GM11168 (cell line): ENCODE data around the gene SDC4.

Experiments
- in situ Hi-C: fragments of 300-500 bp; cut with MboI; formaldehyde crosslinking; loops from one replicate; pipeline ENCODE4 v1.12.0; 2022; ENCODE audit warnings: low sequenced_read_pairs; ENCODE audit not compliant: unreplicated experiment

SDC4 gene

DNA sequence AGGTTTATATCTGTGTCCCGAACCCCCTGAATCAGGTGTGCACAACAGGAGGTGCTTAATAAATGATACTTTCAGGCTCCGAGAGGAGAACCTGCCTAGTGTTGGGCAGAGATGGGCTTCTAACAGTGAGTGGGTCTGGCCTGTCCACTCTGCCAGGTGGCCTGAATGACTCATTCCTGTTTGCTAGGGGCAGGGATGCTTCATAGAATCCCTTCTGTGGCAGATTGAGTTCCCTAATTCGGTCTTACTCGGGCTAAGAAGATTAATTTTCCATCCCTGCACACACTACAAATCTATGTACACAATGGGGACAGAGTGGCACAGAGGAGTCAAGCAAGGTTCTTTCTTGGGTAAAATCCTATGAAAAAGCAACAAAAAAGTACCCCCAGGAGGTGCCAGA is 19.8 kb downstream of the SDC4 start:
- in situ Hi-C loops, result no loop called here

DNA sequence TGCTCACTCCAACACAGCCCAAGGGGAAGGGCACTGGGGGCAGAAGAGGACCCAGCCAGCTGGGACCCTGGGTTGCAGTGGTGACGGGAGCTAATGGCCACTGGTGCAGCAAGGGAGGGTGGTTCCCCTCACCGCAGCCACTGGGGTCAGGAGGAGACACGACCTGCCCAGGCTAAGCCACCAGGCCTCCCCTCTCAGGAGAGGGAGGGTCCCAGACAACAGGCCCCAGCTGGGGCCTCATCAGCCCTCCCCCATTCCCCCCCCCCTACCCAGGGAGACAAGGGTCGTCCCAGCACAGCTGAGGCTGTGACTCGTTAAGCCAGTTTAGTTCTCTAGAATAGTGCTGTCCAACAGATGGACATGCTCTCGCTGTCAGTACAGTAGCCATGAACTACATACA is 22.9 kb downstream of the SDC4 start:
- in situ Hi-C loops, result no loop called here

DNA sequence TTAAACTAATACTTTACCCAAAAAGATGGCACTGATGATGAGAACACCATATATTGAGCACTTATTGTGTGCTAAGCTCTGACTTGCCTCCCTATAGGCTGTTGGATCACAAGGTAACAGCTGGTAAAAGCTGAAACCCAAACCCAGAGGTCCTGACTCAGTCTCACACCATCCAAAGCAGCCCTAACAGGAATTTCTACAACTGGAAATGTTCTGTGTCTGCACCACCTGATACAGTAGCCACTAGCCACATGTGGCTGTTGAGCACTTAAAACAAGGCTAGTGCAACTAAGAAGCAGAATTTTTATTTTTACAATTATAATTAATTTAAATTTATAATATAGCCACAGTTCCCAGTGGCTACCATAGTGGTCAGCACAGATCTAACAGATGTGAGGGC is 24.5 kb downstream of the SDC4 start:
- in situ Hi-C loops, result no loop called here

DNA sequence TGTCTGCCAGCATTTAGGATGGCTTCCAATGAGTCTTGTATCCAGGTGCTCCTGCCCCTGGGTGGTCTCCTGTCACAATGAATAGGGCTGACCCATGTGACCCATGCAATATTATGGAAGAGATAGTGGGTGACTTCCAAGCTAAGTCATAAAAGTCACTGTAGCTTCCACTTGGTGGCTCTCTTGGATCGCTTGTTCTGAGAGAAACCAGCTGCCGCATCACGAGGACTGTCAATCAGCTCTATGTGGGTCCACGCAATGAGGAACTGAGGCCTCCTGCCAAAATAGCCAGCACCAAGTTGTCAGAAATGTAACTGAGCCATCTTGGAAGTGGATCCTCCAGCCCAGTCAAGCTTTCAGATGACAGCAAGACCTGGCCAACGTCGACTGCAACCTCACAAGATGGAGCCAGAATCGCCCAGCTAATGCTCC is 25.3 kb downstream of the SDC4 start:
- in situ Hi-C loops, result no loop called here

DNA sequence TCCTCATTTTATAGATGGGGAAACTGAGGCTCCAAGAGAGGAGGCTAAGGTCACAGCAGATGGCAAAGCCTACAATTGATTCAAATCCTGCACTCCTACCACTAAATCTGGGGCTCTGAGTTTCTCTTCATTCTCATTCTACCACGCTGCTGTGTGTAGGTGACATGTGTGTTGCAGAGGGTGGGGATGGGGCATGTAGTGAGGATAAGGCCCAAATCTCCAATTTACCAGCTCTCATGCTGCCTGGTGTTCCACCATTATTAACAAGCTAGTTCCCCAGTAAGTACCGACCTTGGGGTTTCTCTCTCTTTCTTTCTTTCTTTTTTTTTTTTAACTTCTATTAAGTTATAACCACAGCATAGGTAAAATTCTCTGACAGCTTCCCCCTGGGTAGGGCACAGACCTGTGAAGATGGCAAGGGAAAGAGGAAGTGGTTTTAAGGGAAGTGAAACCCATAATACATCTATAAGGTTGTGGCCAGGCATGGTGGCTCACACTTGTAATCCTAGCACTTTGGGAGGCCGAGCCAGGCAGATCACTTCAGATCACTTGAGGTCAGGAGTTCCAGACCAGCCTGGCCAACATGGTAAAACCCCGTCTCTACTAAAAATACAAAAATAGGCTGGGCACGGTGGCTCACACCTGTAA is 27.2 kb downstream of the SDC4 start:
- in situ Hi-C loops, result no loop called here

DNA sequence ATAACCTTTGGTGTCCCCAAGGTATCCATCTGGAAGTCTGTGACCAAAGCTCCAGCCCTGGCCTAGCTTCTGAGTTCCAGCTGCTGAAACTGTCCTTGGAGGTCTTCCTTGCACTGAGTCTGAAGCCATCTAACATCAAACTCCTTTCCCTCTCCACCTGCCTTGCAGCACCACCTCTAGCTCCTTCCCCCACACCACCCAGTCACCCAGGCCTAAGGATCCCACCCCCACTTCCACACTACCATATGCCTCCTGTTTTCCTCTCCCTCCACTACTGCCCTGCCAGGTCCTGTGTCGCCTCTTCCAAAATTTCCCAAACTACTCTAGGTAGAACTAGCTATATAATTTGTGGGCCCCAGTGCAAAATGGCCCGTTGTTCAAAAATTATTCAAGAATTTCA is 29.3 kb downstream of the SDC4 start:
- in situ Hi-C loops, result no loop called here

DNA sequence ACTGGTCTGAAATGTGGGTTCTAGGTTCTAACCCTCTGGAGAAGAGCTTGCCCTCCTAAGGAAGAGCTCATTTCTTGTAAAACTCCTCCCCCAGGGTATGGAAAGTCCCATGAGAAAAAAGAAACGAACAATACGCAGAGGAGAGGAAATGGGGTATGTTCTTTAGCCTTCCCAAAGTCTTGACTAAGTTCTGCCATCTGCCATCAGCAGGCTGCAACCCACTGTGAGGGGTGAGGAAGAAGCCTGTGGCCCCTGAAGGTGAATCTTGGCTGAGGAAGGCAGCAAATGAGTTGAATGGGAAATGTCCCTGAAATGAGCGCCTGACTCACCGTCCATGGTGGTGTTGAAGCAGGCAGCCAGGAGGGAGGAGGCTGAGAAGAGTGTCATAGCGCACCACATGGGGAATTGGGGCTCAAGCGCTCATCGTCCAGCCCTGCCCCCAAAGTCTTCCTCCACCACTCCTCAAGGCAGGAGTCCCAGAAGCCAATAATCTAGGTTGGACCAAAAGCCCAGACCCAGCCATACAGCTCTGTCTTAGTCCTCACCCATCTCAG is 29.8 kb downstream of the SDC4 start:
- in situ Hi-C loops, result no loop called here

DNA sequence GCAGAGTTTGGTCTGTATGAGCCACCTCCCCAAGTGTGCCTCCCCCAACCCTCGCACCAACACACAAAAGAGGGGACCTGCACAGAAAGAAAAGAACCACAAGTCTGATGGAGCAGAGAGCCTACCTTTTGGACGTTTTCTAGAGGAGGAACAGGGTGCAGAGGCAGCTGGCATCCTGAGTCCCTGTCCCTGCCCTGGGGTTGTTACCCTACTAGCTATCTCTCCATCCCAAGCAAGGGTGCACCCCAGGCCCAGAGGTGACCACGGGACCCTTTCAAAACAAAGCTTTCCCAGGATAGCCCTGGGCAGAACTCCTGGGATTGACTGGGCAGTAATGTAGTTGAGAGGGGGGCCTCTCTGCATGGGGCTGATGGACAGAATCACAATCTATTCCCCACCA is 30.4 kb downstream of the SDC4 start:
- in situ Hi-C loops, result no loop called here

DNA sequence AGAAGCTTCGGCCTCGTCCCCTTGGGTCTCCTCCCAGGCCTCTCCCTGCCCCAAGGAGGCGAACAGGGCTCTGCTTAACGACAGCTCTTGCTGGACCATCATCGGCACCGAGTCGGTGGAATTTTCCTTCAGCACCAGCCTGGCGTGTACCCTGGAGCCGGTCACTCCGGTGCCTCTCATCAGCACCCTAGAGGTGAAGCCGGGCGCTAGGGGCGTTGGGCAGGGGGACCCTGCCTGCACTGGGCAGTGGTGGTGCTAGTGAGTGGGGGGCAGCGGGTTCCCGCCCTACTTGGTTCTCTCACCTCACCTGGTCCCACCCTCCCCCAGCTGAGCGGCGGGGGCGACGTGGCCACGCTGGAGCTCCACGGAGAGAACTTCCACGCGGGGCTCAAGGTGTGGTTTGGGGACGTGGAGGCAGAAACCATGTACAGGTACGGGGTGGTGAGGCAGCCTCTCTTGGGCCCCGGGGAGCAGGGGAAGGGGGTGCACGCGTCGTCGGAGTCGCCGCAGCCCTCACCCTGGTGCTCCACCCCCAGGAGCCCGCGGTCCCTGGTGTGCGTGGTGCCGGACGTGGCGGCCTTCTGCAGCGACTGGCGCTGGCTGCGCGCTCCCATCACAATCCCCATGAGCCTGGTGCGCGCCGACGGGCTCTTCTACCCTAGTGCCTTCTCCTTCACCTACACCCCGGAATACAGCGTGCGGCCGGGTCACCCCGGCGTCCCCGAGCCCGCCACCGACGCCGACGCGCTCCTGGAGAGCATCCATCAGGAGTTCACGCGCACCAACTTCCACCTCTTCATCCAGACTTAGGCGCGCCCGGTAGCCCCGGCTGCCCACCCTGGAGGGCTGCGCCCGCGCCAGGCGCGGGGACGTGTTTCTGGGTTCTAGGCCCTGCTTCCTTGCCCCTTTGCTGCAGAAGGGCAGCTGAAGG is 31.8 kb downstream of the SDC4 start:
- in situ Hi-C loops, result no loop called here

DNA sequence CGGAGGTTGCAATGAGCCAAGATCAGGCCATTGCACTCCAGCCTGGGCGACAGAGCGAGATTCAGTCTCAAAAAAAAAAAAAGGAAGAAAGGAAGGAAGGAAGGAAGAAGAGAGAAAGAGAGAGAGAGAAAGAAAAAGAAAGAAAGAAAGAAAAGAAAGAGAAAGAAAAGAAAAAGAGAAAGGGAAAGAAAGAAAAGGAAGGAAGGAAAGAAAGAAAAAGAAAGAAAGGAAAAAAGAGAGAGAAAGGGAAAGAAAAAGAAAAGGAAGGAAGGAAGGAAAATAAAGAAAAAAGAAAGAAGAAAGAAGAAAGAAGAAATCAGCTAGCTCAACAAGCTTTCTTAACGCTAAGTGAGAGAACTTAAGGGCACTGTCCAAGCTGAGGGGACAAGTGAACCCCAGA is 32.6 kb downstream of the SDC4 start:
- in situ Hi-C loops, result no loop called here

DNA sequence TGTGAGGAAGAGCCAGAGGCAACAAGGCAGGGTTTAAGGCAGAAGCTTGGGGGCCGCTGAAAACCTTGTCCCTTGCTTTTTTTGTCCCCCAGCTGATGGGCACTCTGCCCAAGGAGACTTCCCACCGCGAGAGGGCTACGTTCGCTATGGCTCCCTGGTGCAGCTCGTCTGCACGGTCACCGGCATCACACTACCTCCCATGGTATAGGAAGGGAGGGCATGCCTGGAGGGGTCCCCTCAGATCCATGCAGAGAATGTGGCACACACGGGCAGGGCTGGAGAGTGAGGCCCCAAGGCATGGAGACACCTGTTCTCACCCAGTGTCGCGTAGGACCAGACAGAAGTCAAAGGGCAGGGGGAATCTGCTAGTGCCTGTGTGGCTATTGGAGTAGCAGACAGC is 34.3 kb downstream of the SDC4 start:
- in situ Hi-C loops, result no loop called here

DNA sequence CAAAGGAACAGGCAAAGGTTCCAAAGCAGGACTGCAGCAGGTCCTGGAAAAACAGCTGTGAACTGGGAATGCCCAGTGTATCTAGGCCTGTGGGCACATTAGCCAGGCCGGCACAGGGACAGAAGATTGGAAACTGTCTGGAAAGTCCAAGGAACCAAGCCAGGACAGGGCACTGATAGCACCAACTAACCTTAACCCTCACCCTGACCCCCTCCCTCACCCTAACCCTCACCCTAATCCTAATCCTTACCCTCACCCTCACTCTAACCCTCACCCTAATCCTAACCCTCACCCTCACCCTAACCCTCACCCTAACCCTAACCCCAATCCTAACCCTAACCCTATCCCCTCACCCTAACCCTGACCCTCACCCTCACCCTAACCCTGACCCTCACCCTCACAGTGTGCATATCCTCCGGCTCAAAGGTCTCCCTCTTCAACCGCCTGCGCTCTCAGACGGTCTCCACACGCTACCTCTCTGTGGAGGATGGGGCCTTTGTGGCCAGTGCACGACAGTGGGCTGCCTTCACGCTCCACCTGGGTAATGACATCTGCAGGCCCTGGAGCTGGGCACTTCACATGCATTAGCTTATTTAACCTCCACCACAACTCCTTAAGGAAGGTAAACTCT is 35.0 kb downstream of the SDC4 start:
- in situ Hi-C loops, result no loop called here

DNA sequence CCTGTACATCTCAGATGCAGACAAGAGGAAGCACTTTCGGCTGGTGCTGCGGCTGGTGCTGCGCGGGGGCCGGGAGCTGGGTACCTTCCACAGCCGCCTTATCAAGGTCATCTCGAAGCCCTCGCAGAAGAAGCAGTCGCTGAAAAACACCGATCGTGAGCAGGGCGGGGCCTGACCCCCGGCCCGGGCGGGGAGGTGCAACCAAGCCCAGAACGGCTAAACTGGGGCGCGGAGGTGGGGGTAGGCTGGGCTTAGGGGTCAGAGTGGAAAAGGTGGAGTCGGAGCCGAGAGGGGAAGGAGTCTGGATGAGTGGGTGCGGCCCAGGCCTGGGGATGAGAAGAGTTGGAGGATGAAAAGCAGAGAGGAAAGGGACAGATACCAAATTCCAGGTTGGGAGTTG is 36.0 kb downstream of the SDC4 start:
- in situ Hi-C loops, result no loop called here

DNA sequence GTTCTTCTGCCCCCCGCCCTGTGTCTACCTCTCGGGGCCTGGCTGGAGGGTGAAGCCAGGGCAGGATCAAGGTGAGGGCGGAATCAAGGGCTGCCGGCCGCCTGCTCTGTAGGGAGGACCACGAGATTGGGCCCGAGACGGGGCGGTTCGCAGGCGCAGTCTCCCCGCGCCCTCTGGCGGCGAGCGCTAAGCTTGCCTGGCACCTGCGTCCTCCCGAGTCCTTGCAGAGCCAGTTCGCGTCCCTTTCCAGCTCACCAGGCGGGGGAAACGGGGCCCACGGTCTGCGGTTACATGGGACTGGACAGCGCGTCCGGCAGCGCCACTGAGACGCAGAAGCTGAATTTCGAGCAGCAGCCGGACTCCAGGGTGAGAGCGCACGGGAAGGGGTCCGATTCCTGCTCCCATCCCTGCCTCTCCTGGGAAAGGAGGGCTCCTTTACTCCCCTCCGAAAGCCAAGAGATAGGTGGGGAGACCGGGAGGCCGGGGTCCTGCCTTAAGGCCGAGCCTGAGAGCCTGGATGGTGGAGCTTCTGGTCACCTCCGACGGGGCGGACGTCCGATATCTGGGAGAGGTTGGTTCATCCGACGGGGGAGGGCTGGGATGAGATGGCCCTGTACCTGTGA is 36.5 kb downstream of the SDC4 start:
- in situ Hi-C loops, result no loop called here

DNA sequence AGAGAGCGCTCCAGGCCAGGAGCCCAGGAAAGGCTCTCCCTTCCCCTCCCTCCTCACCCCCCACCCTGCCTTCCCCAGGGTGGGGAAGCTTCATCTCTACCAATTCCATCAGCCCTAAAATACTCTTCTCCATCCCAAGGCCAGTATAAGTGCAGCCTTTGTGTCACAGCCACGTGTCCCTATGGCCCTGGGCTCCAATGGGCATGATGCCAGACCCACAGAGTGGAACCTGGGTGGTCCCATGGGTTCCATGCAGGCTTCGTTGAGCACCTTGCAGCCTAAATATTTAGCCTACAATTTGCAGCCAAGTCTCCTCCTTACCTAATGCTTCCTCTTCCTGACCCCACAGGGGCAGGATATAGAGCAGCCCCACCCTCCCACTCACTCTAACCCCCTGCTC is 39.1 kb downstream of the SDC4 start:
- in situ Hi-C loops, result no loop called here

DNA sequence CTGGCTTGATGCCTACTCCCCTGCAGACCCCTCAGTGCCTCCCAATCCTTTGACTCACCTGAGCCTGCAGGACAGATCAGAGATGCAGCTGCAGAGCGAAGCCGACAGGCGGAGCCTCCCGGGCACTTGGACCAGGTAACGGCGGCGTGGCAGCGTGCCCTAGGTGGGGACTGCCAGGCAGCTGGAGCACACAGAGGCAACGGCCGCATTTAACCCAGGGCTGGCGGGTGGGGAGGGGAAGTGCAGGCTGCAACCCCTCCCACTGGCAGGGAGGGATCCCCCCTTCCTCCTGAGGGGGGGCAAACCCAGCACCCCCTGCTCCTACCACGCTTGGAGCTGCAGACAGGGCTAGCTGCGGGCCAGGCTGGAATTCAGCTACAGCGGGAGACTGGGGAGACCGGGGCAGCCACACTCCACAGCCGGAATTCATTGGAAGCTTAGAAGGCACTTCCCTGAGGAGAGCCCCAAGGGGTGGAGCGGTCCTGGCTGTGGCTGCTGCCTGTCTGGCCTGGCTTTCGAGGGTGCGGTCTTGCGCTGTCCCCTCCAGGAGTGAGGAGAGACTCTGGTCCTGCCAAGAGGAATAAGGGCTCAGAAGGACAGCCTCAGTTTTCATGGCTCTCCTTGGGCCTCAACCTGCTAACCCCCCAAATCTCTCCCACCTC is 40.0 kb downstream of the SDC4 start, which contains the start of gene MATN4:
Gene MATN4 (minus strand): TSS at position 183 of the 662 bp plus-strand sequence. CDS start 2,717 bp downstream, outside the sequence.
- in situ Hi-C loops, result no loop called here

DNA sequence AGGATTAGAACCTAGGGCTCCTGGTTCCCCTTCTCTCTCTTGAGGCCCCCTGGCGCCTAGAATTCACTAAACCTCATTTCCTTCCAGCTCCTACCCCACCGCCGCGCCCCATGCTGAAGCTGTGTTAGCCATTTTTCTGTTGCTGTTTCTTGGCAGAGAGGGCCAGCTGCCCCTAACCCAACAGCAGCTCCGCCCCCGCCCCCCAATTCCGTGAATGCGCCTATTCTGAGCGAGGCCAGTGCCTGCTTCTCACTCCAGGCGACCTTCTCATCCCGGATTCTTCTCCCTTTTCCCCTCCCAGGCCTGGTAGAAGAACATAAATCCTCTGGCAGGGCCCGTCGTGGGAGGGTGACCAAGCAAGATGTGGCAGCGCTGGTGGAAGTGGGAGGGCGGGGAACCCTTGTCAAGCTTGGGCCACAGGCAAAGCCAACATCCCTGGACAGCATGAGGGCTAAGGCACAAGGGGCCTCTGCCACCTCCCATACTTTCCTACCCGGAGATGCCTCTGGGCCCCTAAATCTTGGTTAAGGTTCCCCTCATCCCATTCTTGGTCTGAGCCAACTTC is 41.1 kb downstream of the SDC4 start:
- in situ Hi-C loops, result no loop called here

DNA sequence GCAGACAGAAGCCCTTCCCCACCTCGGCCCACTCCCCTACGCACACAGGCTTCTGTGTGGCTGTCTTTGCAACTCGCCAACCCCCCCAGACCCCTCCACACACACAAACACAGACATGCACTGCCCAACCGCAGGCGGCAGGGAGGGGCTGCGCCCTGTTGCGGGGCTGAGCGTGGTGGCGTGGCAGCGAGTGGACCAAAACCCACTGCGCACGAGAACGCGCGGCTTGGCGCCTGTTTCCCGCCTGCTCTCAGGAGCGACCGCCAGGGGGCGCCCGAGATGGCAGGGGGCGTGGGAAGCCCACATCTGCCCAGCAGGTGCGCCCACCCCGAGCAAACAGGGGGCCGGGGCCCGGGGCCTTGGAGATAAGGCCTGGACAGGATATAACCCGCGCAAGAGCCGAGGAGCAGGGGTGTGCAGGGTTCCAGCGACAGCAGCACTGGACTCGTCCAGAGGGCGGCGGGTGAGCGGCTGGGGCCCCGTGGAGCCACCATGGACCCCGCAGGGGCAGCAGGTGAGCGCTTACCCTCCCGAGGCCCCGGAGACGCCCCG is 41.7 kb downstream of the SDC4 start, which contains the start of gene RBPJL:
Gene RBPJL (plus strand): TSS at position 410 of the 552 bp plus-strand sequence. CDS start 83 bp downstream, at position 493.
- in situ Hi-C loops, result no loop called here

DNA sequence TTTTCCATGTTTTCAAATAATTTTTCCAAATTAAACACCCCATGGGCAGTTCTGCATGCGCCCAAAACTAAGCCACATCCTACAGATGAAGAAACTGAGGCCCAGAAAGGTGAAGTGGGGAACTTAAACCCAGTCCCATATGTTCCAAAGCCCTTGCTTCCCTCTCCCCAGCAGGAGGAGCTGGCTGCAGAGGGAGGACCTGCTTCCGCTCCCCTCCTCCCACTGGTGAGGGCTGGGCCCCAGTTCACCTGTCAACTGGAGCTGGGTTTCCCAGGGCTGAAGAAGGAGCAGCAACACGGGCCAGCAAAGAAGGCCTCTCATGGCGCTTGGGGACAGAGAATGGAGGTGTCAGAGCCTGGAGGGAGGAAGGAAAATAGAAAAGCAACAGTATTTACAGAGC is 43.0 kb downstream of the SDC4 start:
- in situ Hi-C loops, result no loop called here
